H9 (cell line): ENCODE results near the gene PTPRF. TPM values are rescaled to one million over a fixed set of nuclear protein-coding genes. Genes with fewer than 3 reads are reported as not detected.
A peak's percentile ranks its signal among the peaks of the same experiment; 100 is the strongest.

ENCODE experiments used
- DNase-seq: peaks from one replicate; pipeline ENCODE4 v3.0.0-alpha.2; 2017
- H2AFZ ChIP-seq: one replicate; pipeline ENCODE4 v1.6.1; 2013; ENCODE audit warnings: mild to moderate bottlenecking, low read length, control low read depth, moderate library complexity
- H2AK5ac ChIP-seq: 2 replicates; pipeline ENCODE4 v1.6.1; 2013; ENCODE audit warnings: low read length, control low read depth, mixed read lengths; ENCODE audit not compliant: insufficient read length
- H2BK120ac ChIP-seq: one replicate; pipeline ENCODE4 v1.6.1; 2013; ENCODE audit warnings: low read depth, mild to moderate bottlenecking, low read length, control low read depth, inconsistent platforms; ENCODE audit not compliant: poor library complexity, severe bottlenecking
- H2BK12ac ChIP-seq: 2 replicates; pipeline ENCODE4 v1.6.1; 2013; ENCODE audit warnings: low read length, control low read depth, mixed read lengths, low read depth; ENCODE audit not compliant: insufficient read length
- H2BK15ac ChIP-seq: 2 replicates; pipeline ENCODE4 v1.6.1; 2013; ENCODE audit warnings: low read depth, low read length, control low read depth
- H2BK20ac ChIP-seq: one replicate; pipeline ENCODE4 v1.6.1; 2013; ENCODE audit warnings: low read depth, mild to moderate bottlenecking, low read length, control low read depth, inconsistent platforms; ENCODE audit not compliant: poor library complexity, severe bottlenecking
- H2BK5ac ChIP-seq: 2 replicates; pipeline ENCODE4 v1.6.1; 2013; ENCODE audit warnings: low read length, control low read depth, mixed read lengths; ENCODE audit not compliant: insufficient read length
- H3K14ac ChIP-seq: 2 replicates; pipeline ENCODE4 v1.6.1; 2013; ENCODE audit warnings: low read length, control low read depth; ENCODE audit not compliant: insufficient read depth
- H3K18ac ChIP-seq: 2 replicates; pipeline ENCODE4 v1.6.1; 2013; ENCODE audit warnings: low read depth, mild to moderate bottlenecking, mixed read lengths, low read length, control low read depth; ENCODE audit not compliant: insufficient read length
- H3K23ac ChIP-seq: 2 replicates; pipeline ENCODE4 v1.6.1; 2013; ENCODE audit warnings: low read length, control low read depth, mixed read lengths, low read depth; ENCODE audit not compliant: insufficient read length
- H3K23me2 ChIP-seq: 2 replicates; pipeline ENCODE4 v1.6.1; 2013; ENCODE audit warnings: low read depth, mild to moderate bottlenecking, mixed read lengths, low read length, control low read depth; ENCODE audit not compliant: insufficient read length, poor library complexity, severe bottlenecking
- H3K27ac ChIP-seq: 2 replicates; pipeline ENCODE4 v1.5.1; 2013; ENCODE audit warnings: low read length, control low read depth, mixed read lengths, low read depth; ENCODE audit not compliant: insufficient read length
- H3K27me3 ChIP-seq: 2 replicates; pipeline ENCODE4 v1.6.1; 2013; ENCODE audit warnings: low read length, control low read depth, inconsistent platforms; ENCODE audit not compliant: insufficient read depth
- H3K4ac ChIP-seq: 2 replicates; pipeline ENCODE4 v1.6.1; 2013; ENCODE audit warnings: low read depth, mild to moderate bottlenecking, control low read depth, inconsistent platforms, low read length, moderate library complexity
- H3K4me1 ChIP-seq: 2 replicates; pipeline ENCODE4 v1.6.1; 2013; ENCODE audit warnings: low read length, control low read depth, inconsistent platforms; ENCODE audit not compliant: insufficient read depth
- H3K4me2 ChIP-seq: 2 replicates; pipeline ENCODE4 v1.6.1; 2013; ENCODE audit warnings: low read length, control low read depth, mixed read lengths; ENCODE audit not compliant: insufficient read length, insufficient read depth
- H3K56ac ChIP-seq: 2 replicates; pipeline ENCODE4 v1.6.1; 2013; ENCODE audit warnings: low read depth, mild to moderate bottlenecking, mixed read lengths, low read length, control low read depth; ENCODE audit not compliant: insufficient read length
- H3K79me1 ChIP-seq: 2 replicates; pipeline ENCODE4 v1.6.1; 2013; ENCODE audit warnings: low read depth, mild to moderate bottlenecking, moderate library complexity, low read length, control low read depth, inconsistent platforms; ENCODE audit not compliant: insufficient read depth, poor library complexity, severe bottlenecking
- H3K79me2 ChIP-seq: 2 replicates; pipeline ENCODE4 v1.6.1; 2013; ENCODE audit warnings: low read length, control low read depth, inconsistent platforms; ENCODE audit not compliant: insufficient read depth
- H3K9ac ChIP-seq: 2 replicates; pipeline ENCODE4 v1.6.1; 2013; ENCODE audit warnings: low read length, control low read depth, mixed read lengths; ENCODE audit not compliant: insufficient read length; ENCODE audit errors: extremely low read depth
- H3K9me3 ChIP-seq: one replicate; pipeline ENCODE4 v1.6.1; 2013; ENCODE audit warnings: low read depth, low read length, inconsistent platforms; ENCODE audit not compliant: control insufficient read depth
- H3T11ph ChIP-seq: one replicate; pipeline ENCODE4 v1.6.1; 2013; ENCODE audit warnings: mild to moderate bottlenecking, low read length, control low read depth, inconsistent platforms
- H4K20me1 ChIP-seq: one replicate; pipeline ENCODE4 v1.6.1; 2013; ENCODE audit not compliant: control insufficient read depth, insufficient read length, insufficient read depth
- H4K5ac ChIP-seq: 2 replicates; pipeline ENCODE4 v1.6.1; 2013; ENCODE audit warnings: low read depth, mild to moderate bottlenecking, mixed read lengths, low read length, control low read depth; ENCODE audit not compliant: insufficient read length
- H4K8ac ChIP-seq: replicated peaks from 2 replicates; pipeline ENCODE4 v1.6.1; 2013; ENCODE audit warnings: low read length, control low read depth, mixed read lengths, low read depth; ENCODE audit not compliant: insufficient read length
- H4K91ac ChIP-seq: 2 replicates; pipeline ENCODE4 v1.6.1; 2013; ENCODE audit warnings: low read depth, mild to moderate bottlenecking, moderate library complexity, mixed read lengths, low read length, control low read depth; ENCODE audit not compliant: insufficient read length
- H3K27ac Mint-ChIP-seq, 3 experiments: 2 replicates in 2 of 3; 3 replicates in 1 of 3; pipeline ENCODE4 v1.8.0; 2020 to 2021; ENCODE audit warnings: mixed read lengths in 3 of 3, mild to moderate bottlenecking in 1 of 3, moderate library complexity in 1 of 3
- H3K27me3 Mint-ChIP-seq: 2 replicates; pipeline ENCODE4 v1.8.0; 2021; ENCODE audit warnings: low read depth, mild to moderate bottlenecking, moderate library complexity, mixed read lengths
- H3K36me3 Mint-ChIP-seq, 3 experiments: 2 replicates in 2 of 3; 3 replicates in 1 of 3; pipeline ENCODE4 v1.8.0; 2020 to 2021; ENCODE audit warnings: low read depth in 3 of 3, mixed read lengths in 3 of 3; ENCODE audit not compliant: insufficient read depth in 1 of 3
- H3K4me1 Mint-ChIP-seq, 2 experiments: 2 replicates each; pipeline ENCODE4 v1.8.0; 2020; ENCODE audit warnings: mixed read lengths in 2 of 2
- H3K4me3 Mint-ChIP-seq, 2 experiments: 2 replicates in 1 of 2; 3 replicates in 1 of 2; pipeline ENCODE4 v1.8.0; 2020 to 2021; ENCODE audit warnings: mild to moderate bottlenecking in 2 of 2, mixed read lengths in 2 of 2, moderate library complexity in 1 of 2
- H3K9me3 Mint-ChIP-seq, 2 experiments: 2 replicates in 1 of 2; 3 replicates in 1 of 2; pipeline ENCODE4 v1.8.0; 2020; ENCODE audit warnings: mild to moderate bottlenecking in 2 of 2, mixed read lengths in 2 of 2, moderate library complexity in 1 of 2
- WGBS: extraction: QIAGEN DNeasy Blood & Tissue Kit; methylation state at CpG from one replicate; pipeline ENCODE4 v1.1.7; 2013; ENCODE audit warnings: missing lambda C conversion rate, low lambda C conversion rate, mixed read lengths; ENCODE audit not compliant: insufficient read length; ENCODE audit errors: extremely low coverage; 5-methylcytosine and 5-hydroxymethylcytosine counted together
- total RNA-seq: library from RNA; stranded (reverse); gene quantifications from 2 replicates; pipeline ENCODE4 v1.2.1, GENCODE V29; 2021
- TF ChIP-seq, protein P1 (sequence below): fragments of 200-600 bp; sonication (generic); conservative IDR thresholded peaks from 3 replicates; pipeline ENCODE4 v1.8.0; 2021; ENCODE audit warnings: antibody characterized with exemption, mild to moderate bottlenecking

Gene PTPRF
- total RNA-seq, 1 experiment from 2014 or later: 193 TPM

DNA sequence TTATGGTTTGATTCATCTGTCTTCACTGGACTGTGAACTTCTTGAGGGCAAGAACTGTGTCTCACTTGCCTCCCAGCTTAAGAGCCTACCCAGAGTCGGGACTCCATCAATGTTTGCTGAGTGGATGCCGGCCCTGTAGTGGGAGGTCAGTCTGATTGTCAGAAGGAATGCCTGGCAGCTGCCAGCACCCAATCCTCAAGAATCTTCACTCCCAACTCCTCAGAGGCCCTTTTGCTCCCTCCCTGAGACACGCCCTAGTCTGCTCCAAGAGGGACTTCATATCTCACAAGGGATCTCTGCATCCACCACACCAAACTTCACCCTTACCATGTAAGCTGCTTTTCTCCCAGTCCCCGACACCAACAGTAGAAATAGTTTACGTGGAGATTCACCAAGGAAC lies 104.0 kb downstream of the PTPRF start:
- peaks cover 3% of the 10 kb centered on the region; the same call in 1 of the 2 replicates for H3K27me3 Mint-ChIP-seq

More for the DNA sequence above, 104.0 kb downstream of the PTPRF start:
- Histone ChIP-seq H3T11ph (no peak overlapping the region), H3K27me3 (no peaks in the 10 kb centered on the region), H2BK20ac (no peak overlapping the region), H4K8ac (no peak overlapping the region), H3K14ac (no peak overlapping the region), H2AK5ac (no peak overlapping the region), H2AFZ (no peak overlapping the region), H3K4me2 (no peak overlapping the region), H3K4ac (no peak overlapping the region), H2BK120ac (no peak overlapping the region), H3K56ac (no peak overlapping the region), H3K27ac (no peak overlapping the region), H3K9me3 (no peaks in the 10 kb centered on the region), H4K5ac (no peak overlapping the region), H3K9ac (no peak overlapping the region), H4K20me1 (no peaks in the 10 kb centered on the region), H4K91ac (no peak overlapping the region), H3K23ac (no peak overlapping the region), H2BK5ac (no peak overlapping the region), H3K79me1 (no peaks in the 10 kb centered on the region), H3K23me2 (no peaks in the 10 kb centered on the region), H3K4me1 (no peaks in the 10 kb centered on the region), H2BK15ac (no peak overlapping the region), H3K18ac (no peak overlapping the region), H3K79me2 (no peaks in the 10 kb centered on the region), H2BK12ac (no peak overlapping the region)
- no CpG with 5 or more reads among the region's 5 CpGs for WGBS
- TF ChIP-seq, protein P1, sequence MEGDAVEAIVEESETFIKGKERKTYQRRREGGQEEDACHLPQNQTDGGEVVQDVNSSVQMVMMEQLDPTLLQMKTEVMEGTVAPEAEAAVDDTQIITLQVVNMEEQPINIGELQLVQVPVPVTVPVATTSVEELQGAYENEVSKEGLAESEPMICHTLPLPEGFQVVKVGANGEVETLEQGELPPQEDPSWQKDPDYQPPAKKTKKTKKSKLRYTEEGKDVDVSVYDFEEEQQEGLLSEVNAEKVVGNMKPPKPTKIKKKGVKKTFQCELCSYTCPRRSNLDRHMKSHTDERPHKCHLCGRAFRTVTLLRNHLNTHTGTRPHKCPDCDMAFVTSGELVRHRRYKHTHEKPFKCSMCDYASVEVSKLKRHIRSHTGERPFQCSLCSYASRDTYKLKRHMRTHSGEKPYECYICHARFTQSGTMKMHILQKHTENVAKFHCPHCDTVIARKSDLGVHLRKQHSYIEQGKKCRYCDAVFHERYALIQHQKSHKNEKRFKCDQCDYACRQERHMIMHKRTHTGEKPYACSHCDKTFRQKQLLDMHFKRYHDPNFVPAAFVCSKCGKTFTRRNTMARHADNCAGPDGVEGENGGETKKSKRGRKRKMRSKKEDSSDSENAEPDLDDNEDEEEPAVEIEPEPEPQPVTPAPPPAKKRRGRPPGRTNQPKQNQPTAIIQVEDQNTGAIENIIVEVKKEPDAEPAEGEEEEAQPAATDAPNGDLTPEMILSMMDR: no peak
- Mint-ChIP-seq H3K27ac (peak overlapping the region in 1 of 3 experiments; percentile 38; a peak in 3 of 7 replicates), H3K4me1 (peaks cover 8 to 9% of the 10 kb centered on the region in 2 experiments), H3K9me3 (no peaks in the 10 kb centered on the region; a peak in 1 of 5 replicates), H3K36me3 (no peaks in the 10 kb centered on the region; a peak in 1 of 7 replicates), H3K4me3 (no peak overlapping the region)
- DNase-seq: peak; percentile 63
